Measurements from ENCODE around the gene CLDN5.

The CLDN5 gene

GRCh38 chr22:19508024-19508776, 16.0 kb downstream of the CLDN5 start:
- TF ChIP-seq, protein P1, sequence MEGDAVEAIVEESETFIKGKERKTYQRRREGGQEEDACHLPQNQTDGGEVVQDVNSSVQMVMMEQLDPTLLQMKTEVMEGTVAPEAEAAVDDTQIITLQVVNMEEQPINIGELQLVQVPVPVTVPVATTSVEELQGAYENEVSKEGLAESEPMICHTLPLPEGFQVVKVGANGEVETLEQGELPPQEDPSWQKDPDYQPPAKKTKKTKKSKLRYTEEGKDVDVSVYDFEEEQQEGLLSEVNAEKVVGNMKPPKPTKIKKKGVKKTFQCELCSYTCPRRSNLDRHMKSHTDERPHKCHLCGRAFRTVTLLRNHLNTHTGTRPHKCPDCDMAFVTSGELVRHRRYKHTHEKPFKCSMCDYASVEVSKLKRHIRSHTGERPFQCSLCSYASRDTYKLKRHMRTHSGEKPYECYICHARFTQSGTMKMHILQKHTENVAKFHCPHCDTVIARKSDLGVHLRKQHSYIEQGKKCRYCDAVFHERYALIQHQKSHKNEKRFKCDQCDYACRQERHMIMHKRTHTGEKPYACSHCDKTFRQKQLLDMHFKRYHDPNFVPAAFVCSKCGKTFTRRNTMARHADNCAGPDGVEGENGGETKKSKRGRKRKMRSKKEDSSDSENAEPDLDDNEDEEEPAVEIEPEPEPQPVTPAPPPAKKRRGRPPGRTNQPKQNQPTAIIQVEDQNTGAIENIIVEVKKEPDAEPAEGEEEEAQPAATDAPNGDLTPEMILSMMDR (IDR thresholded peaks at IDR 0.05), result no peak
- H3K4me1 Mint-ChIP-seq, result peaks cover 12% of the 10 kb centered on the region
- peaks cover 19% of the 10 kb centered on the region for H3K36me3 Mint-ChIP-seq (ENCODE audit: low read depth)
- peaks cover 3% of the 10 kb centered on the region for H3K27me3 Mint-ChIP-seq (ENCODE audit: low read depth, poor library complexity)
- no peak for DNase-seq
- no peak overlapping the region for H3K4me3 Mint-ChIP-seq
- no peaks in the 10 kb centered on the region for H3K9me3 Mint-ChIP-seq
- no peak overlapping the region for H3K27ac Mint-ChIP-seq

DNA sequence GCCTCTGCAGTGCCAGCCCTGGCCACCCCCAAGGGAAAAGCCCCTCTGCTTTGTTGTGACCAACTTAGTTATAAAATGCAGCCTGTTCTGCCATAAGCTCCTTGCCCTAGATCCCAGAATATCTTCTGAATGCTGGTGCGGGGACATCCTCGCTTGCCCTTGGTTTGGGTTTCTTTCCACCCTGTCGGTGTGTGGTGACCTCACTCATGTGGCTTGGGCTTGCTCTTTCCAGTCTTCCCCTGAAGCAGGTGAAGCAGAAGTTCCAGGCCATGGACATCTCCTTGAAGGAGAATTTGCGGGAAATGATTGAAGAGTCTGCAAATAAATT, 16.7 kb downstream of the CLDN5 start:
- DNase-seq, result no peak
- Mint-ChIP-seq H3K9me3 (no peaks in the 10 kb centered on the region), H3K4me1 (peaks cover 12% of the 10 kb centered on the region), H3K36me3 (ENCODE audit: low read depth) (peaks cover 12% of the 10 kb centered on the region), H3K27ac (peak overlapping the region; percentile 54), H3K27me3 (ENCODE audit: low read depth, poor library complexity) (peaks cover 3% of the 10 kb centered on the region), H3K4me3 (no peak overlapping the region)
- TF ChIP-seq, protein P1 (IDR thresholded peaks at IDR 0.05), result no peak

- Mint-ChIP-seq H3K36me3 (ENCODE audit: low read depth) (no peaks in the 10 kb centered on the region), H3K4me1 (peaks cover 12% of the 10 kb centered on the region), H3K27me3 (ENCODE audit: low read depth, poor library complexity) (peaks cover 3% of the 10 kb centered on the region), H3K4me3 (no peak overlapping the region), H3K27ac (peak overlapping the region; percentile 90), H3K9me3 (no peaks in the 10 kb centered on the region)
- TF ChIP-seq, protein P1 (IDR thresholded peaks at IDR 0.05), result no peak
- no peak for DNase-seq
Observed at GRCh38 chr22:19506212-19506611, 18.0 kb downstream of the CLDN5 start.

DNA sequence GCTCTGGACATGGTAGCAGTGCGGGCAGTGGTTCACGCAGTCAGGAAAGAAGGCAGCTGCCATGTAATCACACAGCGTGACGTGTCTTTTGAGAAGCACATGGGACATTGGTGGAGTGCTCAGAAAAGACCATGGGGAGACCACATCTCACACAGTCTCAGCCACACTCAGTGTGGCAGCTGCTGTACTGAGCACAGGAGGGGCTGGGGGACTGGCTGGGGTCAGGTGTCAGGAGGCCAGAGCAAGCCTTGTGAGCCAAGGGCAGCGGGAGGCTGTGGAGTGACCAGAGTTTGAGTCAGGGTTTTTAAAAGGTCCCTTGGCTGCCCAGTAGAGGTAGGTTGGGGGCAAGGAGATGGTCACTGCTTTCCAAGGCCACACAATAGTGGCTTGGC, 18.5 kb downstream of the CLDN5 start:
- no peak for DNase-seq
- no peaks in the 10 kb centered on the region for H3K36me3 Mint-ChIP-seq (ENCODE audit: low read depth)
- H3K4me1 Mint-ChIP-seq, result peaks cover 12% of the 10 kb centered on the region
- H3K4me3 Mint-ChIP-seq, result no peak overlapping the region
- H3K9me3 Mint-ChIP-seq, result no peaks in the 10 kb centered on the region
- H3K27ac Mint-ChIP-seq, result peak overlapping the region; percentile 90
- TF ChIP-seq, protein P1 (IDR thresholded peaks at IDR 0.05), result no peak
- peaks cover 3% of the 10 kb centered on the region for H3K27me3 Mint-ChIP-seq (ENCODE audit: low read depth, poor library complexity)

DNA sequence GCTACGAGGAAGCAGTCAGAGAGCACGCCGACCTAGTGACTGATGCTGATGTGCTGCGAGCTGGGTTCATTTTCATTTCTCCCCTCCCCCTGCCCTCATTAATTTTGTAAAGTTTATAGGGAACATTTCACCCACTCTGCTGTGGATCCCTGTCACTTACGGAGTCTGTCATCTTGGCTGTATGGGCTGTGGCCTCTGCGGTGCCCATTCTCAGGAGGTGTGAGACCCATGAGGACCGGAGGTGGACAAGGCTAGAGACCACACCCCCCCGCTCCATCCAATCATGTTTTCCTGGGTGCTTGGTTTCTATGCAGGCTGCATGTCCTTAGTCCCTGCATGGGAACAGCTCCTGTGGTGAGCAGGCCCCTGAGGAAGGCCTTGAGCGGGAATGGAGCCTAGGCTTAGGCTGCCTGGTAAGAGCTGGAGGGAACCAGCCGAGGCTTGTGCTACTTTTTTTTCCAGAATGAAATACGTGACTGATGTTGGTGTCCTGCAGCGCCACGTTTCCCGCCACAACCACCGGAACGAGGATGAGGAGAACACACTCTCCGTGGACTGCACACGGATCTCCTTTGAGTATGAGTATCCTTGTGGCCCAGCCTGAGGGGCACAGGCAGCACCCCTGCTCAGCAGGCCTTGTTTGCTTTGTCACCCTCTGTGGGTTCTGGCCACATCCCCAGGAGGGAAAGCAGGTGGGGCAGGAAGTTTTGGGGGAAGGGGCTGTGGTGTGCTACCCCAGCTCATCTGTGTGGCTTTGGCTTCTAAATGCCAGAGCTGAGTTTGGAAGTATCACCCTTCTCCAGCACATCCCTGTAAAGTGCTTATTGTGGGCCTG, 19.1 kb downstream of the CLDN5 start:
- TF ChIP-seq, protein P1 (IDR thresholded peaks at IDR 0.05), result no peak
- Mint-ChIP-seq H3K36me3 (ENCODE audit: low read depth) (no peaks in the 10 kb centered on the region), H3K9me3 (no peaks in the 10 kb centered on the region), H3K4me1 (peaks cover 12% of the 10 kb centered on the region), H3K4me3 (no peak overlapping the region), H3K27me3 (ENCODE audit: low read depth, poor library complexity) (peaks cover 3% of the 10 kb centered on the region), H3K27ac (peak overlapping the region; percentile 90)
- DNase-seq, result no peak

All from nephron progenitor cell (in vitro differentiated cells).